ENCODE data around the gene DGKG. TPM values are rescaled to one million over a fixed set of nuclear protein-coding genes. Genes with fewer than 3 reads are reported as not detected.

The DGKG gene
- polyA plus RNA-seq, 2 of the 4 experiments (the other 2 are of a cell fraction) = 11.5 to 13.3 TPM

DNA sequence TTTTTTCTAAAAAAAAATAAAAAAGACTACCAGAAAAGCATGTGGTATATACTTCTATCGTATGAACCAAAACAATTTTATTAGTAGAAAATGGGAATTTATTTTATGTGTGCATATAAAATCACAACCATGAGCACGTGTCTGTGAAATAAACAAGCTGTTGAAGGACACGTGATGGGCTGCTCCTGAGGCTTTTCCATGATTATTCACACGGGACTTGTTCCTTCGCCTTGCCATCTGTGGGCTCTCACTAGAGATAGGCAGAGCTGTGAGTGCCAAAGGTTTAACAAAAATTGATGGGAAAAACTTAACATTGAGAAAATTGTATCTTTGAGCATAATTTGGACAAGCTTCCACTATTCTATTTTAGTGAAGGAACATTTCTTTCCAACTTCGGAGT is 240.8 kb downstream of the DGKG start:
- CTCF ChIA-PET = no interaction called here
- no peak for FAIRE-seq

GRCh38 chr3:186119499-186119898 is 242.5 kb downstream of the DGKG start:
- TF ChIP-seq CBX8 (IDR thresholded peaks at IDR 0.05) = no peak
- TF ChIP-seq SREBF2 (IDR thresholded peaks at IDR 0.05) = no peak
- TF ChIP-seq HOXB5 (CRISPR knock-in tag; IDR thresholded peaks at IDR 0.05) = no peak
- TF ChIP-seq TFCP2L1 (CRISPR knock-in tag; IDR thresholded peaks at IDR 0.05) = no peak
- TF ChIP-seq BHLHE40 (IDR thresholded peaks at IDR 0.05; ENCODE audit: low read depth, low read length) = no peak
- TF ChIP-seq HES2 (IDR thresholded peaks at IDR 0.05) = no peak
- Histone ChIP-seq H3K4me1 (no peaks in the 10 kb centered on the region), H3K4me2 (no peak overlapping the region), H3K9me3 (no peaks in the 10 kb centered on the region), H3K4me3 (no peak overlapping the region), H3K27ac (no peak overlapping the region)
- FAIRE-seq = no peak
- 91% methylated on average over 4 of the region's 4 CpGs for WGBS (ENCODE audit: missing lambda C conversion rate)
- ChIA-PET CTCF (no interaction called here), POLR2A (no interaction called here)
- DNase-seq (ENCODE audit: low read depth in 1 of 2, low spot score in 1 of 2) = no peak
- ATAC-seq = no peak

More for the DNA sequence above, 240.8 kb downstream of the DGKG start:
- H3K4me1 ChIP-seq = no peaks in the 10 kb centered on the region
- DNase-seq (ENCODE audit: low read depth in 1 of 2, low spot score in 1 of 2) (no peak), ATAC-seq (no peak)
- no peak overlapping the region for H3K27ac ChIP-seq
- H3K9me3 ChIP-seq = no peaks in the 10 kb centered on the region
- POLR2A ChIA-PET = no interaction called here
- H3K4me3 ChIP-seq = no peak overlapping the region
- WGBS (ENCODE audit: missing lambda C conversion rate) = 85% methylated on average over 6 of the region's 6 CpGs
- no peak for TF ChIP-seq CBX2 (IDR thresholded peaks at IDR 0.05; ENCODE audit: borderline replicate concordance, low read depth)
- no peak overlapping the region for H3K4me2 ChIP-seq

DNA sequence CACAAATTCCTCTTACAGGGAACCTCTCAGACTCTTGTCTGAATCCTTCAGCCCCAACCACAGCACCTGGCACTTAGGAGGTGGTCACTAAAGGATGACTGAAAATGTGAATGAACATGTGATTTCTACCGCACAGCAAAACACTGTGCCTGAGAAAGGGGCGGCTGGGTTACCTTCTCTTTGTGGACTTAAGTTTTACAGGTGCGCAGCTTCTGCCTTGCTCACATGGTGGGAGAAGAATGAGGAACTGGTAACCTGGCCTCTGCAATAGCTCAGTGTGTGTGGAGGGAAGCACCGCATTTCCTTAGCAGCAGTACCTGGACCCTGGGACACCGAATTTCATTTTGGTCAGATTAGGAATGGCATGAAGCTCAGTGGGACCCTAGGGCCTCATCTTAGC is 243.3 kb downstream of the DGKG start:
- FAIRE-seq = no peak

GRCh38 chr3:186117521-186118134 is 244.4 kb downstream of the DGKG start:
- Histone ChIP-seq H3K9me3 (no peaks in the 10 kb centered on the region), H3K4me3 (no peak overlapping the region), H3K27ac (no peak overlapping the region), H3K4me1 (no peaks in the 10 kb centered on the region), H3K4me2 (no peak overlapping the region)
- no peak for FAIRE-seq
- no peak for DNase-seq (ENCODE audit: low read depth in 1 of 2, low spot score in 1 of 2)
- ChIA-PET POLR2A (no interaction called here), CTCF (interaction anchor here (1.2 kb wide), 1 partner anchor 21 kb away, joined by 3 read pairs; no protein-coding TSS in a partner anchor)
- TF ChIP-seq PHF8 (IDR thresholded peaks at IDR 0.05; ENCODE audit: borderline replicate concordance, low read depth) (no peak), FOXS1 (CRISPR knock-in tag; IDR thresholded peaks at IDR 0.05) (no peak), EP300 (IDR thresholded peaks at IDR 0.05) (no peak), KDM5A (IDR thresholded peaks at IDR 0.05) (no peak), JUNB (IDR thresholded peaks at IDR 0.05) (no peak), ESRRA (IDR thresholded peaks at IDR 0.05; ENCODE audit: borderline replicate concordance, low read length) (no peak), NFE2L2 (conservative IDR thresholded peaks at IDR 0.05; ENCODE audit: low read length) (no peak)
- TF ChIP-seq, protein P1, sequence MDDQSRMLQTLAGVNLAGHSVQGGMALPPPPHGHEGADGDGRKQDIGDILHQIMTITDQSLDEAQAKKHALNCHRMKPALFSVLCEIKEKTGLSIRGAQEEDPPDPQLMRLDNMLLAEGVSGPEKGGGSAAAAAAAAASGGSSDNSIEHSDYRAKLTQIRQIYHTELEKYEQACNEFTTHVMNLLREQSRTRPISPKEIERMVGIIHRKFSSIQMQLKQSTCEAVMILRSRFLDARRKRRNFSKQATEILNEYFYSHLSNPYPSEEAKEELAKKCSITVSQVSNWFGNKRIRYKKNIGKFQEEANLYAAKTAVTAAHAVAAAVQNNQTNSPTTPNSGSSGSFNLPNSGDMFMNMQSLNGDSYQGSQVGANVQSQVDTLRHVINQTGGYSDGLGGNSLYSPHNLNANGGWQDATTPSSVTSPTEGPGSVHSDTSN (IDR thresholded peaks at IDR 0.05) = no peak
- TF ChIP-seq, protein P2, sequence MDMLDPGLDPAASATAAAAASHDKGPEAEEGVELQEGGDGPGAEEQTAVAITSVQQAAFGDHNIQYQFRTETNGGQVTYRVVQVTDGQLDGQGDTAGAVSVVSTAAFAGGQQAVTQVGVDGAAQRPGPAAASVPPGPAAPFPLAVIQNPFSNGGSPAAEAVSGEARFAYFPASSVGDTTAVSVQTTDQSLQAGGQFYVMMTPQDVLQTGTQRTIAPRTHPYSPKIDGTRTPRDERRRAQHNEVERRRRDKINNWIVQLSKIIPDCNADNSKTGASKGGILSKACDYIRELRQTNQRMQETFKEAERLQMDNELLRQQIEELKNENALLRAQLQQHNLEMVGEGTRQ (IDR thresholded peaks at IDR 0.05) = no peak
- 66% methylated on average over 3 of the region's 3 CpGs for whole genome bisulfite sequencing (ENCODE audit: missing lambda C conversion rate)
- ATAC-seq = no peak

More for the DNA sequence above, 243.3 kb downstream of the DGKG start:
- ChIA-PET POLR2A (no interaction called here), CTCF (interaction anchor here (1.2 kb wide), 1 partner anchor 20 kb away, joined by 3 read pairs; no protein-coding TSS in a partner anchor)
- 88% methylated on average over 5 of the region's 5 CpGs for WGBS (ENCODE audit: missing lambda C conversion rate)
- no peak for TF ChIP-seq POLR2A (IDR thresholded peaks at IDR 0.05; ENCODE audit: low read length)
- ATAC-seq (no peak), DNase-seq (ENCODE audit: low read depth in 1 of 2, low spot score in 1 of 2) (no peak)
- no peak overlapping the region for H3K4me3 ChIP-seq
- H3K9me3 ChIP-seq = no peaks in the 10 kb centered on the region
- H3K4me2 ChIP-seq = no peak overlapping the region
- H3K4me1 ChIP-seq = no peaks in the 10 kb centered on the region
- no peak overlapping the region for H3K27ac ChIP-seq

Measured in A549 (cell line).